Vagina (tissue), 2 donors: ENCODE data around the gene TTC28. TPM values are rescaled to one million over a fixed set of nuclear protein-coding genes. Genes with fewer than 3 reads are reported as not detected.
A peak's percentile ranks its signal among the peaks of the same experiment; 100 is the strongest.
"Not testable (repeated sequence)": the region's sequence is repeated elsewhere in the genome, so short reads cannot be mapped to it uniquely, and the experiment has no call there.

Source experiments
- DNase-seq, 2 donors: peaks; one replicate each; pipeline ENCODE4 v3.0.0-alpha.2; 2017; ENCODE audit errors: extremely low spot score in 2 of 2
- H3K27ac ChIP-seq: fragments of 200-600 bp; sonication (generic); one replicate; pipeline ENCODE4 v1.5.1; 2019
- H3K27me3 ChIP-seq: fragments of 200-600 bp; sonication (generic); one replicate; pipeline ENCODE4 v1.5.1; 2019
- H3K36me3 ChIP-seq, 2 donors: fragments of 200-600 bp; sonication (generic); one replicate each; pipeline ENCODE4 v1.5.1; 2017 to 2019
- H3K4me1 ChIP-seq: fragments of 200-600 bp; sonication (generic); one replicate; pipeline ENCODE4 v1.5.1; 2019
- H3K4me3 ChIP-seq, 2 donors: fragments of 200-600 bp; sonication (generic); 1 replicate in 1 of 2; 2 replicates in 1 of 2; pipeline ENCODE4 v1.5.1; 2016 to 2019
- H3K9me3 ChIP-seq: fragments of 200-600 bp; sonication (generic); one replicate; pipeline ENCODE4 v1.5.1; 2019
- POLR2A ChIP-seq, 2 donors: fragments of 450-650 bp; IDR thresholded peaks; one replicate each; pipeline ENCODE4 v1.6.1; 2017; ENCODE audit warnings: antibody characterized with exemption in 2 of 2, mild to moderate bottlenecking in 2 of 2, moderate library complexity in 2 of 2
- POLR2AphosphoS5 ChIP-seq, 2 donors: sonication (generic); formaldehyde crosslinking; IDR thresholded peaks; one replicate each; pipeline ENCODE4 v1.9.0; 2017; ENCODE audit warnings: antibody characterized with exemption in 2 of 2, mild to moderate bottlenecking in 2 of 2, low read depth in 1 of 2; ENCODE audit not compliant: insufficient read depth in 1 of 2
- intact Hi-C: fragments of 100-400 bp; cut with DNase I; formaldehyde crosslinking; loops from one replicate; pipeline ENCODE4 v1.15.1; 2023
- total RNA-seq: library from RNA; depleted of rRNA; stranded (reverse); fragments of >200 nt; gene quantifications from one replicate; pipeline ENCODE4 v1.2.3, GENCODE V29; 2016
- TF ChIP-seq, protein P1 (sequence below), 3 experiments: fragments of 450-650 bp in 2 of 3; fragments of 200-600 bp in 1 of 3; sonication (generic) in 1 of 3; IDR thresholded peaks; one replicate each; pipeline ENCODE4 v1.5.1; 2017 to 2019; ENCODE audit warnings: antibody characterized with exemption in 3 of 3, mild to moderate bottlenecking in 2 of 3, moderate library complexity in 2 of 3

Gene TTC28
- total RNA-seq, 1 donor from 2014 or later: 41.7 TPM

GRCh38 chr22:28628766-28629165 lies 50.9 kb downstream of the TTC28 start:
- H3K9me3 ChIP-seq: no peaks in the 10 kb centered on the region
- no peaks in the 10 kb centered on the region for H3K4me1 ChIP-seq
- TF ChIP-seq, protein P1, sequence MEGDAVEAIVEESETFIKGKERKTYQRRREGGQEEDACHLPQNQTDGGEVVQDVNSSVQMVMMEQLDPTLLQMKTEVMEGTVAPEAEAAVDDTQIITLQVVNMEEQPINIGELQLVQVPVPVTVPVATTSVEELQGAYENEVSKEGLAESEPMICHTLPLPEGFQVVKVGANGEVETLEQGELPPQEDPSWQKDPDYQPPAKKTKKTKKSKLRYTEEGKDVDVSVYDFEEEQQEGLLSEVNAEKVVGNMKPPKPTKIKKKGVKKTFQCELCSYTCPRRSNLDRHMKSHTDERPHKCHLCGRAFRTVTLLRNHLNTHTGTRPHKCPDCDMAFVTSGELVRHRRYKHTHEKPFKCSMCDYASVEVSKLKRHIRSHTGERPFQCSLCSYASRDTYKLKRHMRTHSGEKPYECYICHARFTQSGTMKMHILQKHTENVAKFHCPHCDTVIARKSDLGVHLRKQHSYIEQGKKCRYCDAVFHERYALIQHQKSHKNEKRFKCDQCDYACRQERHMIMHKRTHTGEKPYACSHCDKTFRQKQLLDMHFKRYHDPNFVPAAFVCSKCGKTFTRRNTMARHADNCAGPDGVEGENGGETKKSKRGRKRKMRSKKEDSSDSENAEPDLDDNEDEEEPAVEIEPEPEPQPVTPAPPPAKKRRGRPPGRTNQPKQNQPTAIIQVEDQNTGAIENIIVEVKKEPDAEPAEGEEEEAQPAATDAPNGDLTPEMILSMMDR (IDR thresholded peaks at IDR 0.05): no peak
- TF ChIP-seq POLR2AphosphoS5 (IDR thresholded peaks at IDR 0.05; ENCODE audit: insufficient read depth in 1 of 2, low read depth in 1 of 2): no peak
- TF ChIP-seq POLR2A (IDR thresholded peaks at IDR 0.05): no peak
- H3K4me3 ChIP-seq: no peak overlapping the region
- no peaks in the 10 kb centered on the region for H3K36me3 ChIP-seq
- H3K27me3 ChIP-seq: no peaks in the 10 kb centered on the region
- intact Hi-C loops: no loop called here
- no peak overlapping the region for H3K27ac ChIP-seq
- DNase-seq: no peak

DNA sequence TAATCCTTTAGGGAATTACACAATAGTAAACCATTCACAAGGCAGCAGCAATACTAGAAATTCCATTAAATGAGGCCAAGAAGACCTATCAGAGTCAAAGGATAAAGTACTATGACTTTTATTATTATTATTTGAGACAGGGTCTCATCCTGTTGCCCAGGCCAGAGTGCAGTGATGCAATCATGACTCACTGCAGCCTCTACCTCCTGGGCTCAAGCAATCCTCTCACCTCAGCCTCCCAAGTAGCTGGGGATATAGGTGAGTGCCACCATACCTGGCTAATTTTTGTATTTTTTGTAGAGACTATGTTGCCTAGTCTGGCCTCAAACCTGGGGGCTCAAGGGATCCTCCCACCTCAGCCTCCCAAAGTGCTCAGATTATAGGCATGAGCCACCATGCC lies 51.8 kb downstream of the TTC28 start:
- no peak for DNase-seq
- intact Hi-C loops: no loop called here

GRCh38 chr22:28620244-28620922 lies 59.3 kb downstream of the TTC28 start:
- DNase-seq: no peak
- intact Hi-C loops: no loop called here
- Histone ChIP-seq H3K36me3 (no peaks in the 10 kb centered on the region), H3K4me3 (no peak overlapping the region), H3K4me1 (no peaks in the 10 kb centered on the region), H3K9me3 (no peaks in the 10 kb centered on the region), H3K27ac (peak overlapping the region; percentile 29), H3K27me3 (no peaks in the 10 kb centered on the region)
- TF ChIP-seq, protein P1 (IDR thresholded peaks at IDR 0.05): no peak
- no peak for TF ChIP-seq POLR2AphosphoS5 (IDR thresholded peaks at IDR 0.05; ENCODE audit: insufficient read depth in 1 of 2, low read depth in 1 of 2)
- TF ChIP-seq POLR2A (IDR thresholded peaks at IDR 0.05): no peak

More for the DNA sequence above, 51.8 kb downstream of the TTC28 start:
- TF ChIP-seq, protein P1 (IDR thresholded peaks at IDR 0.05): no peak
- TF ChIP-seq POLR2A (IDR thresholded peaks at IDR 0.05): no peak
- no peak for TF ChIP-seq POLR2AphosphoS5 (IDR thresholded peaks at IDR 0.05; ENCODE audit: insufficient read depth in 1 of 2, low read depth in 1 of 2)
- no peaks in the 10 kb centered on the region for H3K27me3 ChIP-seq
- no peaks in the 10 kb centered on the region for H3K9me3 ChIP-seq
- no peak overlapping the region for H3K27ac ChIP-seq
- no peaks in the 10 kb centered on the region for H3K36me3 ChIP-seq
- no peaks in the 10 kb centered on the region for H3K4me1 ChIP-seq
- no peak overlapping the region for H3K4me3 ChIP-seq

DNA sequence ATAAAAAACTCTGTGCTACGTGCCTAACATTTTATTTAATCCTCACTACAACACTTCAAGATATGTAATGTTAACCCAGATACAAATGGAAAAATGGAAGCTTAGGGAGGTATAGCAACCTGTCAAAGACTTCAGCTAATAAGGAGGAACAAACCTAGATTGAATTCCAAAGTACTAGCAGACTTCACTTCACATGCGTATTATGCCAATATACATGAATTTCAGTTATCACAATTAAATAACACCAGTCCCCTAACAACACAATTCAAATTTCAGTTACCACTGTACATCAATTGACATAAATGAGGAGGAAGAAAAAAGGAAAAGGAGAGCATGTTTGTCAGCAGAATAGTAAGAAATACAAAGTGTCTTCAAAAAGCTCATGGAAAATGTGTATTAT lies 60.4 kb downstream of the TTC28 start:
- TF ChIP-seq POLR2A (IDR thresholded peaks at IDR 0.05) (no peak), POLR2AphosphoS5 (IDR thresholded peaks at IDR 0.05; ENCODE audit: insufficient read depth in 1 of 2, low read depth in 1 of 2) (no peak)
- TF ChIP-seq, protein P1 (IDR thresholded peaks at IDR 0.05): no peak
- DNase-seq: no peak
- H3K4me1 ChIP-seq: no peaks in the 10 kb centered on the region
- no peaks in the 10 kb centered on the region for H3K27me3 ChIP-seq
- no peaks in the 10 kb centered on the region for H3K36me3 ChIP-seq
- intact Hi-C loops: no loop called here
- no peak overlapping the region for H3K4me3 ChIP-seq
- no peak overlapping the region for H3K27ac ChIP-seq
- H3K9me3 ChIP-seq: no peaks in the 10 kb centered on the region

GRCh38 chr22:28615423-28615822 lies 64.2 kb downstream of the TTC28 start:
- H3K4me3 ChIP-seq, H3K27ac ChIP-seq, H3K4me1 ChIP-seq, DNase-seq, H3K27me3 ChIP-seq, H3K36me3 ChIP-seq, intact Hi-C loops, H3K9me3 ChIP-seq: not testable (repeated sequence)
